Spleen (tissue), 7 donors: ENCODE data around the gene SAMD7.

Experiments used
- POLR2A ChIP-seq, 3 donors: fragments of 450-650 bp; IDR thresholded peaks; one replicate each; pipeline ENCODE4 v1.5.1; 2017; ENCODE audit warnings: antibody characterized with exemption in 3 of 3, mild to moderate bottlenecking in 1 of 3
- TF ChIP-seq, protein P1 (sequence below), 11 experiments: fragments of 200-600 bp in 7 of 11; fragments of 450-650 bp in 4 of 11; sonication (generic) in 4 of 11; IDR thresholded peaks in 8 of 11; conservative IDR thresholded peaks in 3 of 11; 1 replicate in 7 of 11; 2 replicates in 4 of 11; pipeline versions ENCODE4 v1.4.0 to v1.8.0; 2016 to 2021; ENCODE audit warnings: antibody characterized with exemption in 11 of 11, inconsistent platforms in 4 of 11, mild to moderate bottlenecking in 1 of 11
- donor health status: DM: no; HTN: no; CAD: no; lungs with moderate emphysema.
- donor health status: DM: no; HTN: no; CAD: no.
- donor health status: DM: no; HTN: no; CAD: no.

DNA sequence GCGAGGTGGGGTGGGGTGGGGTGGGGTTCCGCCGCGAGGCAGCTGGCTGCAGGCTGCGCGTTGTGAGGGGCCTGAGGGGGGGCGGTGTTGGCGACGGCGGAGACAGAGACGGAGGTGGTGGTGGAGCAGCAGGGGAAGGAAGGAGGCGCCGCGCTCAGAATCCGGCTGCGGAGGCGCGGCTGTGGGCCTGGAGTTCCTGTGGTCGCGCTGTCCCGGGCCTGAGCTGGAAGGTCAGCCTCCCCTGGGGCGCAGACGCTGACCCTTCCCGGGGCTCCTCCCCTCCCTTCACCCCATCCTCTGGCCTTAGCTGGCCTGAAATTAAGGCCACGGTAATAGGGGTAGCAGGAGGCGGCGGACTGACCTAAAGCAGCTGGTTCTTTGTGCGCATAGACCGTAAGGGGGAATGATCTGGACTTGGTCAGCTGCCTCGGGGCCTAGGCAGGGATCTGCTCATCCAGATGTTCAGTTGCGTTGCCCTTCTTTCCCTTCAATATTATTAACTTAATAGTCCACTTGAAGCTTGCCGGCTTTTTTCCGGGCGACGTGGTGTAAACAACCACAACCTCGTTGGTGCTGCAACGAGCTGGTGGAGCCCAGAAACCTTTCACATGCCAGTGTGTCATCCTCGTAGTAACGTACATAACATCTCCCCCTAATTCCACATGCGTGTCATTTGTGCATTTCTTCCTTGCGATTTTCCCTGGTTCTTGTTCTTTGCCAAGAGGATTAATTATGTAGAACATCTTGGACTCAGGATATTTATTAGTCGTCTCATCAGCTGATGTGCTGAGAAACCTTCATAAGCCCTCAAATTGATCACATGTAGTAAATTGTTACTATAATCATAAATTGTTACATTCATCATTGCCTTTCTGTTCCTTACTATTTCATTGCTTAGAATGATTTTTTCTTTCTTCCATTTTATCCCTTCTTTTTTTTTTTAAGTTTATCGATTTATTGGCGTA lies 55.9 kb downstream of the SAMD7 start:
- no peak for TF ChIP-seq POLR2A (IDR thresholded peaks at IDR 0.05)
- TF ChIP-seq, protein P1, sequence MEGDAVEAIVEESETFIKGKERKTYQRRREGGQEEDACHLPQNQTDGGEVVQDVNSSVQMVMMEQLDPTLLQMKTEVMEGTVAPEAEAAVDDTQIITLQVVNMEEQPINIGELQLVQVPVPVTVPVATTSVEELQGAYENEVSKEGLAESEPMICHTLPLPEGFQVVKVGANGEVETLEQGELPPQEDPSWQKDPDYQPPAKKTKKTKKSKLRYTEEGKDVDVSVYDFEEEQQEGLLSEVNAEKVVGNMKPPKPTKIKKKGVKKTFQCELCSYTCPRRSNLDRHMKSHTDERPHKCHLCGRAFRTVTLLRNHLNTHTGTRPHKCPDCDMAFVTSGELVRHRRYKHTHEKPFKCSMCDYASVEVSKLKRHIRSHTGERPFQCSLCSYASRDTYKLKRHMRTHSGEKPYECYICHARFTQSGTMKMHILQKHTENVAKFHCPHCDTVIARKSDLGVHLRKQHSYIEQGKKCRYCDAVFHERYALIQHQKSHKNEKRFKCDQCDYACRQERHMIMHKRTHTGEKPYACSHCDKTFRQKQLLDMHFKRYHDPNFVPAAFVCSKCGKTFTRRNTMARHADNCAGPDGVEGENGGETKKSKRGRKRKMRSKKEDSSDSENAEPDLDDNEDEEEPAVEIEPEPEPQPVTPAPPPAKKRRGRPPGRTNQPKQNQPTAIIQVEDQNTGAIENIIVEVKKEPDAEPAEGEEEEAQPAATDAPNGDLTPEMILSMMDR (IDR thresholded peaks at IDR 0.05 in 8 of 11, conservative IDR thresholded peaks at IDR 0.05 in 3 of 11): no peak
